Spleen (tissue), 11 donors: ENCODE results near the gene ZNF639. TPM values are rescaled to one million over a fixed set of nuclear protein-coding genes. Genes with fewer than 3 reads are reported as not detected.
"Not testable (repeated sequence)": the region's sequence is repeated elsewhere in the genome, so short reads cannot be mapped to it uniquely, and the experiment has no call there.

ENCODE experiments used
- DNase-seq: peaks from one replicate; pipeline ENCODE4 v3.0.0-alpha.2; 2020
- H3K27ac ChIP-seq, 8 donors: fragments of 200-600 bp; sonication (generic) in 7 of 8; 1 replicate in 4 of 8; 2 replicates in 4 of 8; pipeline versions ENCODE4 v1.5.0 to v1.8.0; 2016 to 2021; ENCODE audit warnings: inconsistent platforms in 4 of 8, mild to moderate bottlenecking in 4 of 8, moderate library complexity in 1 of 8
- H3K27me3 ChIP-seq, 7 donors: fragments of 200-600 bp; sonication (generic) in 6 of 7; replicated peaks in 1 of 7; 1 replicate in 4 of 7; 2 replicates in 3 of 7; pipeline versions ENCODE4 v1.5.0 to v1.8.0; 2016 to 2021; ENCODE audit warnings: inconsistent platforms in 3 of 7, mild to moderate bottlenecking in 1 of 7
- H3K36me3 ChIP-seq, 6 donors: fragments of 200-600 bp; sonication (generic) in 5 of 6; 1 replicate in 4 of 6; 2 replicates in 2 of 6; pipeline versions ENCODE4 v1.5.0 to v1.8.0; 2016 to 2021; ENCODE audit warnings: inconsistent platforms in 2 of 6
- H3K4me1 ChIP-seq, 6 donors: fragments of 200-600 bp; sonication (generic) in 5 of 6; 1 replicate in 3 of 6; 2 replicates in 3 of 6; pipeline versions ENCODE4 v1.5.0 to v1.8.0; 2016 to 2021; ENCODE audit warnings: inconsistent platforms in 3 of 6
- H3K4me3 ChIP-seq, 8 donors: fragments of 200-600 bp; sonication (generic) in 7 of 8; 1 replicate in 4 of 8; 2 replicates in 4 of 8; pipeline versions ENCODE4 v1.5.0 to v1.8.0; 2016 to 2021; ENCODE audit warnings: inconsistent platforms in 4 of 8, mild to moderate bottlenecking in 4 of 8, moderate library complexity in 2 of 8
- H3K9me3 ChIP-seq, 8 donors: fragments of 200-600 bp; sonication (generic) in 7 of 8; 1 replicate in 4 of 8; 2 replicates in 4 of 8; pipeline versions ENCODE4 v1.5.0 to v1.8.0; 2016 to 2021; ENCODE audit warnings: inconsistent platforms in 4 of 8
- POLR2A ChIP-seq, 3 donors: fragments of 450-650 bp; IDR thresholded peaks; one replicate each; pipeline ENCODE4 v1.5.1; 2017; ENCODE audit warnings: antibody characterized with exemption in 3 of 3, mild to moderate bottlenecking in 1 of 3
- POLR2AphosphoS5 ChIP-seq, 3 donors: sonication (generic); formaldehyde crosslinking; IDR thresholded peaks; one replicate each; pipeline ENCODE4 v1.5.1; 2017; ENCODE audit warnings: antibody characterized with exemption in 3 of 3
- WGBS, 5 donors: extraction: QIAGEN DNeasy Blood & Tissue Kit in 3 of 5; methylation state at CpG; one replicate each; pipeline versions ENCODE4 v1.1.5 to v1.1.7; 2013 to 2018; 5-methylcytosine and 5-hydroxymethylcytosine counted together
- intact Hi-C: fragments of 100-400 bp; cut with DNase I; formaldehyde crosslinking; loops from one replicate; pipeline ENCODE4 v1.15.0; 2023; ENCODE audit warnings: low total_unique reads
- polyA plus RNA-seq, 3 donors: library from polyadenylated mRNA; stranded (reverse); fragments of 200-250 nt; gene quantifications; one replicate each; pipeline ENCODE4 v1.2.1, GENCODE V29; 2013
- total RNA-seq, 7 donors: library from RNA; depleted of rRNA in 3 of 7; stranded (reverse); fragments of >200 nt in 3 of 7; fragmentation: NEBNext Ultra II Directional in 4 of 7; extraction: Animal tissue kit (Norgen Biotek cat#: 25700) in 4 of 7; gene quantifications; one replicate each; pipeline versions ENCODE4 v1.1.0 to v1.2.1, GENCODE V29; 2016 to 2021
- TF ChIP-seq, protein P1 (sequence below), 11 experiments: fragments of 200-600 bp in 7 of 11; fragments of 450-650 bp in 4 of 11; sonication (generic) in 4 of 11; IDR thresholded peaks in 8 of 11; conservative IDR thresholded peaks in 3 of 11; 1 replicate in 7 of 11; 2 replicates in 4 of 11; pipeline versions ENCODE4 v1.4.0 to v1.8.0; 2016 to 2021; ENCODE audit warnings: antibody characterized with exemption in 11 of 11, inconsistent platforms in 4 of 11, mild to moderate bottlenecking in 1 of 11
- donor health status: healthy with polysubstance abuse.
- donor health status: DM: no; HTN: no; CAD: no; lungs with moderate emphysema.
- donor health status: DM: no; HTN: no; CAD: no.
- donor health status: Bipolar disorder and iron deficiency.
- donor health status: healthy.
- donor health status: DM: no; HTN: no; CAD: no.
- donor health status: DM: yes; HTN: yes; CAD: no.

Gene ZNF639
- total and polyA plus RNA-seq, 10 donors: 18.6 to 68.2 (median 29.8) TPM

DNA sequence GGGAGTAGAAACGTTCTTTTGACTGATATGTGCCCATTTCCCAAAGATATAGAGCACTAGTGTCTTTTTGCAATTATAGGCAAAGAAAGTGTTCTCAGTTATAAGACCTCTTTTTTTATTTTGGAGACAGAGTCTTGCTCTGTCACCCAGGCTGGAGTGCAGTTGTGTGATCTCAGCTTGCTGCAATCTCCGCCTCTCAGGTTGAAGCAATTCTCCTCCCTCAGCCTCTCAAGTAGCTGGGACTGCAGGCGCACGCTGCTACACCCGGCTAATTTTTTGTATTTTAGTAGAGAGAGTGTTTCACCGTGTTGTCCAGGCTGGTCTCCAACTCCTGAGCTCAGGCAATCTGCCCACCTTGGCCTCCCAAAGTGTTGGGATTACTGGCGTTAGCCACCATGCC, 20.7 kb upstream of the ZNF639 start:
- Histone ChIP-seq H3K27ac (no peak overlapping the region), H3K27me3 (no peaks in the 10 kb centered on the region), H3K4me1 (no peaks in the 10 kb centered on the region), H3K9me3 (peaks cover 0 to 9% (median 0%) of the 10 kb centered on the region in 8 donors), H3K4me3 (no peak overlapping the region), H3K36me3 (no peaks in the 10 kb centered on the region)
- intact Hi-C loops: no loop called here
- TF ChIP-seq POLR2AphosphoS5 (IDR thresholded peaks at IDR 0.05) (no peak), POLR2A (IDR thresholded peaks at IDR 0.05) (no peak)
- TF ChIP-seq, protein P1, sequence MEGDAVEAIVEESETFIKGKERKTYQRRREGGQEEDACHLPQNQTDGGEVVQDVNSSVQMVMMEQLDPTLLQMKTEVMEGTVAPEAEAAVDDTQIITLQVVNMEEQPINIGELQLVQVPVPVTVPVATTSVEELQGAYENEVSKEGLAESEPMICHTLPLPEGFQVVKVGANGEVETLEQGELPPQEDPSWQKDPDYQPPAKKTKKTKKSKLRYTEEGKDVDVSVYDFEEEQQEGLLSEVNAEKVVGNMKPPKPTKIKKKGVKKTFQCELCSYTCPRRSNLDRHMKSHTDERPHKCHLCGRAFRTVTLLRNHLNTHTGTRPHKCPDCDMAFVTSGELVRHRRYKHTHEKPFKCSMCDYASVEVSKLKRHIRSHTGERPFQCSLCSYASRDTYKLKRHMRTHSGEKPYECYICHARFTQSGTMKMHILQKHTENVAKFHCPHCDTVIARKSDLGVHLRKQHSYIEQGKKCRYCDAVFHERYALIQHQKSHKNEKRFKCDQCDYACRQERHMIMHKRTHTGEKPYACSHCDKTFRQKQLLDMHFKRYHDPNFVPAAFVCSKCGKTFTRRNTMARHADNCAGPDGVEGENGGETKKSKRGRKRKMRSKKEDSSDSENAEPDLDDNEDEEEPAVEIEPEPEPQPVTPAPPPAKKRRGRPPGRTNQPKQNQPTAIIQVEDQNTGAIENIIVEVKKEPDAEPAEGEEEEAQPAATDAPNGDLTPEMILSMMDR (IDR thresholded peaks at IDR 0.05 in 8 of 11, conservative IDR thresholded peaks at IDR 0.05 in 3 of 11): no peak
- no peak for DNase-seq
- 89 to 94% (median 91%) methylated on average over 7 of the region's 7 CpGs for WGBS, 5 donors

DNA sequence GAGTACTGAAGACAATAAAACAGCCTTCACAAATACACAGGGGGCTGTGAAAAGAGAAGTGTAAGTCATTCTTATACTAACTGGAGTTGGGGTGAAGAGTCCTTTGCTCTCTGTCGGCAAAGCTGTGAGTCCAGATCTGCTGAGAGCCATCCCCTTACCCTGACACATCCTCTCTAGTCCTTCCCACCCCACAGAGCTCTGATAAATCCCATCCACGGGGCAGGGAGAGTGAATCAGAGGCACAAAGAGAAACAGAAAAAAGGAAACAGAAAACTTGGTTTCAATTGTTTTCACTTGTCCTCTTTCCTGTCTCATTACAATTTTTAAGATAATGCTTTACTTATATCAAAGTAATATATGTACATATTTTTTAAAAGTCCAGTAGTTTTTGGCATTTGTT, 18.2 kb upstream of the ZNF639 start:
- peaks cover 0 to 2% (median 0%) of the 10 kb centered on the region in 8 donors for H3K9me3 ChIP-seq
- H3K27me3 ChIP-seq: no peaks in the 10 kb centered on the region
- H3K4me3 ChIP-seq: no peak overlapping the region
- WGBS, 5 donors: 15 to 33% (median 25%) methylated on average over 2 of the region's 2 CpGs
- intact Hi-C loops: no loop called here
- H3K36me3 ChIP-seq: no peaks in the 10 kb centered on the region
- no peak for DNase-seq
- peaks cover 0 to 12% (median 0%) of the 10 kb centered on the region in 6 donors for H3K4me1 ChIP-seq
- no peak for TF ChIP-seq POLR2A (IDR thresholded peaks at IDR 0.05)
- H3K27ac ChIP-seq: no peak overlapping the region

DNA sequence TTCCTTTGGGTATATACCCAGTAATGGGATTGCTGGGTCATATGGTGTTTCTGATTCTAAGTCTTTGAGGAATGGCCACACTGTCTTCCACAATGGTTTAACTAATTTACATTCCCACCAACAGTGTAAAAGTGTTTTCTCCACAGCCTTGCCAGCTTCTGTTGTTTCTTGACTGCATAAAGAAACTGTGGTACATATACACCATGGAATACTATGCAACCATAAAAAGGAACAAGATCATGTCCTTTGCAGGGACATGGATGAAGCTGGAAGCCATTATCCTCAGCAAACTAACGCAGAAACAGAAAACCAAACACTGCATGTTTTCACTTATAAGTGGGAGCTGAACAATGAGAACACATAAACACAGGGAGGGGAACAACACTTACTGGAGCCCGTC, 15.5 kb upstream of the ZNF639 start:
- DNase-seq, H3K9me3 ChIP-seq, H3K36me3 ChIP-seq, intact Hi-C loops, H3K27ac ChIP-seq, H3K4me3 ChIP-seq, H3K27me3 ChIP-seq: not testable (repeated sequence)
- 84 to 95% (median 86%) methylated on average over 2 of the region's 2 CpGs for WGBS, 5 donors
- H3K4me1 ChIP-seq: peaks cover 0 to 16% (median 0%) of the 10 kb centered on the region in 6 donors

DNA sequence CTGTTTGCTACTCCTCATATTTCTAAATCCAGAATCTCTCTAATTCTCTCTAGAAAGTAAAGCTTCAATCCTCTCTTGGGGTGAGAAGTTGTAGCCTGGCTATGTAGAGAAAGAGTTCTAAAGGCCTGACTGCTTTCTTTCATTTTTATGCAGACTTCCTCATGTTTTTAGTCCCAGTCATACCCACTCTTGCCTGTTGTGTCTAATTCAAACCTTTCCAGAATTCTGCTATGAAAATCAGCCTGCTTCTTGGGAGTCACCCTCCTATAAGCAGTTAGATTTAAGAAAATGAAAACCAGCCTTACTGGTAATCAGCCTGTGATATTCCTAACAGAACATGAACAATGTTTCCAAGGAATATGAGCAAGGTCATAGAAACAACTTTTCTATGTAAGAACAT, 14.8 kb upstream of the ZNF639 start:
- intact Hi-C loops: no loop called here
- TF ChIP-seq, protein P1 (IDR thresholded peaks at IDR 0.05 in 8 of 11, conservative IDR thresholded peaks at IDR 0.05 in 3 of 11): no peak
- TF ChIP-seq POLR2AphosphoS5 (IDR thresholded peaks at IDR 0.05) (no peak), POLR2A (IDR thresholded peaks at IDR 0.05) (no peak)
- Histone ChIP-seq H3K4me3 (no peak overlapping the region), H3K36me3 (no peaks in the 10 kb centered on the region), H3K9me3 (no peaks in the 10 kb centered on the region), H3K4me1 (peaks cover 0 to 16% (median 0%) of the 10 kb centered on the region in 6 donors), H3K27me3 (no peaks in the 10 kb centered on the region), H3K27ac (no peak overlapping the region)
- no peak for DNase-seq

DNA sequence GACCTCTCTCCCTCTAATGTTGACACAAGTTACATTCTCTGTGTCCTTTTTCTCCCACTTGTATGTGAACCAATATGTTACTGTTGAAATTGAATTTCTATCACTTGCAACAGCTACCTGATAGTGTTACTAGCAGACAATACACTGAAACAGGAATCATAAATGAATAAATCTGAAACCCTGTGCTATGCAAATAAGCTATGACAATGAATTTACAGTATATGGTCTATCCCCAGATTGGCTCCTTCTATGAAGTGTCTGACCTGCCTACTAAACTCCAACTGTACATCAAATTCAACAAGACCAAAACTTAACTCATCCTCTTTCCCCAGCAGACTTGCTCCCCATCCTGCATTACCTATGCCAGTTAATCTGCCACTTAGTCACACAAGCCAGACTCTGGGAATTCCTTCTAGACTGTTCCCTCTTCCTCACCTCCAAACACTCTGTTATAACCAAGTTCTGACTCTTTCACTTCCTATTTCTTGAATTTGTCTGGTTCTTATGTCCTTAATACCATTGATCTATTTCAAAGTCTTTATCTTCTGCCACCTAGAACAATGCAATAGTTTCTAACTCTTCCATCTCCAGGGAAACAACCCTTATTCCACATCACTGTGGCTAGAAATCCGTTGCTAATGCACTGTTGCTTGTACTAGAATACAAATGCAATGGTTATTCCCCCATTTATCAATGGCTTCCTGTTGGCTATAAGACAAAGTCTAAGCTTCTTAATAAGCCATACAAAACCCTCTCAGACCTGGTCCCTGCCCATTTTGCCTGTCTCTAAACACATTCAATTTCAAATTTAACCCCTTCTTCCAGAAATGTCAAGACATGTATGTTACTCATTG, 13.4 kb upstream of the ZNF639 start:
- DNase-seq: no peak
- WGBS, 5 donors: 44 to 69% (median 65%) methylated on average over 1 of the region's 1 CpG
- H3K9me3 ChIP-seq: no peaks in the 10 kb centered on the region

More for the DNA sequence above, 13.4 kb upstream of the ZNF639 start:
- peaks cover 0 to 16% (median 0%) of the 10 kb centered on the region in 6 donors for H3K4me1 ChIP-seq
- no peak overlapping the region for H3K4me3 ChIP-seq
- TF ChIP-seq, protein P1 (IDR thresholded peaks at IDR 0.05 in 8 of 11, conservative IDR thresholded peaks at IDR 0.05 in 3 of 11): no peak
- no peak for TF ChIP-seq POLR2A (IDR thresholded peaks at IDR 0.05)
- no peak overlapping the region for H3K27ac ChIP-seq
- no peaks in the 10 kb centered on the region for H3K27me3 ChIP-seq
- no peaks in the 10 kb centered on the region for H3K36me3 ChIP-seq
- intact Hi-C loops: no loop called here
